ENCODE data around the gene OR1M1.
"Not testable (repeated sequence)": the region's sequence is repeated elsewhere in the genome, so short reads cannot be mapped to it uniquely, and the experiment has no call there.

The OR1M1 gene

GRCh38 chr19:9086761-9087160 is at the start of gene OR1M1:
Gene OR1M1 (plus strand): TSS chr19:9087061. CDS start chr19:9093245, 6,184 bp downstream.
- DNase-seq: no peak

- no peak for DNase-seq
Observed at GRCh38 chr19:9037400-9038062, 49.3 kb upstream of the OR1M1 start.

- DNase-seq: no peak
Observed at GRCh38 chr19:9039728-9040127, 47.1 kb upstream of the OR1M1 start.

GRCh38 chr19:9040131-9040530 is 46.7 kb upstream of the OR1M1 start:
- no peak for DNase-seq

- no peak for DNase-seq
Observed at GRCh38 chr19:9041023-9041422, 45.8 kb upstream of the OR1M1 start.

DNA sequence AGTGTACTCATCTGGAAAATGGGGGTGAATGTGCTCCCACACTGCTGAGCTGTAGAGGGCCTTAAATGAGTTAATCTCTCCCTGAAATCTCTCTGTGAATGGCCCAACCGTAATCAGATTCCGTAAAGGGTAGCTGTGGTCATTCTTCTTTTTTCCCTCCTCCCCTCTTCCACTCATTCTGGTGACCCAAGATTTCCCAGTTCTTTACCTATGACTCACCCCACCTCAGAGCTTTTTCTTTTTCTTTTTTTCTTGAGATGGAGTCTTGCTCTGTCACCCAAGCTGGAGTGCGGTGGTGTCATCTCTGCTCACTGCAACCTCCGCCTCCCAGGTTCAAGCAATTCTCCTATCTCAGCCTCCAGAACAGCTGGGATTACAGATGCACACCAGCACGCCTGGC is 43.3 kb upstream of the OR1M1 start:
- DNase-seq: no peak

DNA sequence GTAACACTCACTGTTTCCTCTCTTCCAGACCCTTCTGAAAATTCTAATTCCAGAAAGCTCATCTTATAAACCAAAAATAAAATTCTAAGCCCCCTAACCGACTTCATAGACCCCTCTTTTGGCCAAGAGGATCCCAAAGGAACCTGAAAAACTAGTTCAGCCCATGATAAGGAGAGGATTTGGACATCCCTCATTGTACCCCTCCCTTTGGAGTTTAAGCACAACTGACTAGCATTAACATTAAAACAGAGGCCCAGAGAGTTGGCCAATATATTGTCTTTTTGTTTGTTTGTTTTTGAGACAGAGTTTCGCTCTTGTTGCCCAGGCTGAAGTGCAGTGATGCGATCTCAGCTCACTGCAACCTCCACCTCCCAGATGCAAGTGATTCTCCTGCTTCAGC is 42.4 kb upstream of the OR1M1 start:
- DNase-seq: no peak

- no peak for DNase-seq
Observed at GRCh38 chr19:9046694-9047093, 40.2 kb upstream of the OR1M1 start.

DNA sequence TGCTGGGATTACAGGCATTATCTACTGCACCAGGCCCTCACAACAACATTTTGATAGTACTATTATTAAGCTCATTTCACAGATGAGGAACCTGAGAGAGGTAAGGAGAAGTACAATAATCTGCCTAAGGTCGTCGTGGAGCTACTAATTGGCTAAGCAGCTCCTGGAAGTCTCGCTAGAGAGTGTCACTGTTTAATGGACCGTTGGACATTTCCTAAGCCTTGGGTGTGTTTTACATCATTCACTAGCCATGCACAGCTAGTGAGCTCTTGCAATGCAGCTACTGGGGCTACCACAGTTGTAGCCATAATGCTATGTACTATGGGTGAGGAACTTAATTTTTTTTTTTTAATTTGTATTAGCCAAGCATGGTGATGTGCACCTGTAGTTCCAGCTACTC is 34.0 kb upstream of the OR1M1 start:
- DNase-seq: no peak

DNA sequence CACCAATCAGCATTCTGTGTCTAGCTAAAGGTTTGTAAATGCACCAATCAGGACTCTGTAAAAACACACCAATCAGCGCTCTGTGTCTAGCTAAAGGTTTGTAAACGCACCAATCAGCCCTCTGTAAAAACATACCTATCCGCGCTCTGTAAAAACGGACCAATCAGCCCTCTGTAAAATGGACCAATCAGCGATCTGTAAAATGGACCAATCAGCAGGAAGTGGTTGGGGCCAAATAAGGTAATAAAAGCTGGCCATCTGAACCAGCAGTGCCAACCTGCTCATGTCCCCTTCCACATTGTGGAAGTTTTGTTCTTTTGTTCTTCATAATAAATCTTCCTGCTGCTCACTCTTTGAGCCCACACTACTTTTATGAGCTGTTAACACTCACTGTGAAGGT is 33.2 kb upstream of the OR1M1 start:
- DNase-seq: not testable (repeated sequence)

DNA sequence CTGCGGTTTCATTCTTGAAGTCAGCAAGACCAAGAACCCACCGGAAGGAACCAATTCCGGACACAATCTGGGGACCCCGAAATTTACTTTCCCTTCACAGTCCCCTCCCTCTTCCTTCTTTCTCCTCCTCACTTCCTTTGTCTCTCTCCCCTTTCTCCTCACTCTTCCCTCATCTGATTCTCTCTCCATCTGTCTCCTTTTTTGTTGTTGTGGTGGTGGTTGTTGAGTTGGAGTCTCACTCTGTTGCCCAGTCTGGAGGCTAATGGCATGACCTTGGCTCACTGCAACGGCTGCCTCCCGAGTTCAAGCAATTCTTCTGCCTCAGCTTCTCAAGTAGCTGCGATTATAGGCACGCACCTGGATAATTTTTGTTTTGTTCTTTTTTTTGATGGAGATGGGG is 32.7 kb upstream of the OR1M1 start:
- no peak for DNase-seq

GRCh38 chr19:9054765-9055164 is 32.1 kb upstream of the OR1M1 start:
- DNase-seq: no peak

GRCh38 chr19:9056131-9056530 is 30.7 kb upstream of the OR1M1 start:
- not testable (repeated sequence) for DNase-seq

DNA sequence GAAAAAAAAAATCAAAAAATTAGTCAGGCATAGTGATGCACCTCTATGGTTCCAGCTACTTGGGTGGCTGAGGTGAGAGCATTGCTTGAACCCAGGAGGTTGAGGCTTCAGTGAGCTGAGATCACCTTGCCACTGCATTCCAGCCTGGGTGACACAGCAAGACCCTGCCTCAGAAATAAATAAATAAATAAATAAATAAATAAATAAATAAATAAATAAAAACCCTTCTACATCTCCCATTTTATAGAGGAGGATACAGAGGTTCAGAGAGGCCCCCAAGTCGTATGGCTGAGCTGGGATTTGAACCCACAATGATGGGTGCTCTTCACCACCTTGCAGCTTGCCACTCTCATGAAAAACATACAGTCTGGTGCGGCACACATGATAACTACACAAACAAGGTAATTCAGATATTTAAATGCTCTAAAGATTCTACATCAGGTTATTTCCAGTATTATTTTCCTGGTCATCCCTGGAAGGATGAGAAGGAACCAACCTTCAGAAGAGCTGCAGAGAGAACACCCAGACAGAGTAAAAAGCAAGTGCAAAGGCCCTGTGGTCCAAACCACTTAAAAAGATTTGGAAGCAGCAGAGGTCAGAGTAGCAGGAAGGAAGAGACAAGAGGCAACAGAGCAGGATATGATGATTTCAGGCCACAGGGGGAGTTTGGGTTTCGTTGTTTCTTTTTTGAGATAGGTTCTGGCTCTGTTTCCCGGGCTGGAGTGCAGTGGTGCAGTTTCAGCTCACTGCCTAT is 29.2 kb upstream of the OR1M1 start:
- DNase-seq: no peak

DNA sequence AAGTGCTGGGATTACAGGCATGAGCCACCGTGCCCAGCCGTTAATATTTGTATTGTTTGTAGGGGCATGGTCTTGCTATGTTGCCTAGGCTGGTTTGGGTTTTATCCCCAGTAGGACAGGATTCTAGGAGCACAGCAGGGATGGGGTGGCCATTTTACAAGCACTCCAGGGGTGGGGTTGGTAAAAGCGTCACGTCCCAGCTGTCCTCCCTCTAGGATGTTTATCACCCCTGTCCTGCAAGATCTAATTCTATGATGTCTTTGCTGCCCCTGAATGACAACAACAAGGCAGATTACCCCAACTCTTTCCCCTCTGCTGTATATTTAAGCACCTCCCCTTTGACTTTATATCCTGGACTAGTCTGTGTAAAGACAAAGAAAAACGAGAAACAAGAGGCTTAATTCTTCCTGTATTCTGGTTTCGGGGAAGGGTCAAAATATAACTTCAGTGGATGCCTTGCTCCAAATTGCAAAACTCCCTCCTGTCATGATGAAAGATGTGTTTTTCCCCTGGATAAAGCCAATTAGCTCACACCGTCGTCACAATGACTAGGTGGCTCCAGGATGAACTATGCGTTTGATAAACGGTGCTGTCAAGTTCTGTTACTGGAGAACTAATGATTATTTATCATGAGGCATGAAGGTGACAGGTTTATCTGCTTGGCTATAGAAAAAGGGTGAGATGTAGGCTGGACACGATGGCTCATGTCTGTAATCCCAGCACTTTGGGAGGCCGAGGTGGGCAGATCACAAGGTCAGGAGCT is 27.8 kb upstream of the OR1M1 start:
- DNase-seq: no peak

- DNase-seq: no peak
Observed at GRCh38 chr19:9060564-9061340, 26.1 kb upstream of the OR1M1 start.

DNA sequence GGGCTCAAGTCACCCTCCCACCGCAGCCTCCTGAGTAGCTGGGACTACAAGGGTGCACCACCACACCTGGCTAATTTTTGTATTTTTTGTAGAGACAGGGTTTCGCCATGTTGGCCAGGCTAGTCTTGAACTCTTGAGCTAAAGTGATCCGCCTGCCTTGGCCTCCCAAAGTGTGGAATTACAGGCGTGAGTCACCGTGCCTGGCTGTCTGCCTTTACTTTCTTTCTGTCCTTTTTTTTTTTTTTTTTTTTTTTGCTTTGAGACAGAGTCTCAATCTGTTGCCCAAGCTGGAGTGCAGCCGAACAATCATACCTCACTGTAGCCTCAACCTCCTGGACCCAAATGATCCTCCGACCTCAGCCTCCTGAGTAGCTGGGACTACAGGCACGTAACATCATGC is 25.0 kb upstream of the OR1M1 start:
- DNase-seq: no peak

GRCh38 chr19:9065457-9066014 is 21.3 kb upstream of the OR1M1 start:
- no peak for DNase-seq

GRCh38 chr19:9070066-9070465 is 16.8 kb upstream of the OR1M1 start:
- no peak for DNase-seq

- not testable (repeated sequence) for DNase-seq
Observed at GRCh38 chr19:9071720-9072119, 15.1 kb upstream of the OR1M1 start.

GRCh38 chr19:9073806-9074205 is 13.1 kb upstream of the OR1M1 start:
- no peak for DNase-seq

- DNase-seq: no peak
Observed at GRCh38 chr19:9075064-9075949, 11.6 kb upstream of the OR1M1 start.

Data from CD4-positive, alpha-beta T cell treated with Interleukin-10 for 1 hour (primary cell).